GM18951 (cell line): ENCODE results near the gene COL4A1.

Experiments
- POLR2A ChIP-seq: IDR thresholded peaks from 4 replicates; pipeline ENCODE4 v1.6.1; 2011; ENCODE audit warnings: mild to moderate bottlenecking; ENCODE audit not compliant: insufficient read length, insufficient read depth; ENCODE audit errors: extremely low read depth
- in situ Hi-C: fragments of 300-500 bp; cut with MboI; formaldehyde crosslinking; loops from one replicate; pipeline ENCODE4 v1.12.0; 2022; ENCODE audit warnings: low sequenced_read_pairs, mixed read lengths, inconsistent platforms; ENCODE audit not compliant: unreplicated experiment

The COL4A1 gene

GRCh38 chr13:110129076-110129475 lies 177.9 kb downstream of the COL4A1 start:
- in situ Hi-C loops, result no loop called here
- no peak for TF ChIP-seq POLR2A

DNA sequence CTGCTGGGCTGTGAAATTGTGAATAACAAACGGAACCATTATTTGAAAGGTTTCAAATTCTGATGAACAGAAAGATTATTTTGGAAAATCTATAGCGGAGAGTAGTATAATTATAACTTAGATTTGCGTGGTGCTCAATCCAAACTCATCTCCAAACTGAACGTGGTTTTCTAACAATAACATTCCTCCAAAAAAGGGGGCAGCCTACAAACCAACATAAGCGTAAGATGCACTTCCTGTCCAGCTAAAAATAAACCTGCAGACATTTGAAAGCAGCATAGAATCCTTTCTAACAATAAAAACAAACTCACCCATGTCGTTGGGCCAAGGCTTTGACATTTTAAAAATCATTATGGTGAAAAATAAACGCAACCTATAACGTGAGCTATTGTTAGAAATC lies 178.4 kb downstream of the COL4A1 start:
- in situ Hi-C loops, result no loop called here
- no peak for TF ChIP-seq POLR2A

- no peak for TF ChIP-seq POLR2A
- in situ Hi-C loops, result no loop called here
Observed at GRCh38 chr13:110127986-110128511, 178.9 kb downstream of the COL4A1 start.

GRCh38 chr13:110126391-110126961 lies 180.5 kb downstream of the COL4A1 start:
- no peak for TF ChIP-seq POLR2A
- in situ Hi-C loops, result no loop called here

- in situ Hi-C loops, result no loop called here
- TF ChIP-seq POLR2A, result no peak
Observed at GRCh38 chr13:110125613-110126272, 181.2 kb downstream of the COL4A1 start.

GRCh38 chr13:110125157-110125556 lies 181.8 kb downstream of the COL4A1 start:
- in situ Hi-C loops, result no loop called here
- TF ChIP-seq POLR2A, result no peak

DNA sequence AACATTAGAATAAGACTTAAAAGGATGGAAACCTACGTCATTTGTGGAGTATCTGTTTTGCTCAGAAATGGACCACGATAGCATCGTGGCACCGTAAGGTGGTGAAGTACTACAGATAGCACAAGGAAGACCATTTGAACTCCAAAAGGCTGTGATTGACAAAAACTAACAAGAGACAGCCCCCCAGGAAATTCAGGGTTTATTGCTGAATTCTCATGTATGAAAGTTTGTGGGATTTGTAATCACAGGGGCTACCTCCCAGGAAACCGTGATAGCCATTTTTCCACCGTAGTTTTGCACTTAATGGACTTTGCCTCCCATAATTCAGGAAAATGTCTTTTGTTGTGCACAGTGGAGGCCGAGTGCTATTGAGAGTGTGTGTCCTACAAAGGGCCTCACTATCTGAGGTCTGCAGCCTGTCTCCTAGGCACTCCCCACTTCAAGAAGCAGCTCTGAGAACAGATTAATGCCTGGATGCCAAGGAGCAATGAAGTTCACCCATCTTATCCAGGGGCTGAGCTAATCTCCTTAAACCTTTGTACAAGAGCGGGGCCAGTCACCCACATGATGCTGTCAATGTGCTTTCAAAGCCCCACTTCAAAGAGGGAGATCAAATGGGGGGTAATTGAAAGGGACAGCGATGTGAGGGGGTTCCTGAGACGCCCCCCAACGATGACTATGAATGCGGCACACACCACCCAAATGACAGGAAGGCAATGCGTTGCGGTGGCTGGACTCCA lies 182.6 kb downstream of the COL4A1 start:
- in situ Hi-C loops, result loop anchor here (25.0 kb wide), 1 partner anchor 1162 kb away; no protein-coding TSS in a partner anchor

GRCh38 chr13:110123041-110123809 lies 183.7 kb downstream of the COL4A1 start:
- TF ChIP-seq POLR2A, result no peak
- in situ Hi-C loops, result loop anchor here (25.0 kb wide), 1 partner anchor 1161 kb away; no protein-coding TSS in a partner anchor

More for the DNA sequence above, 182.6 kb downstream of the COL4A1 start:
- TF ChIP-seq POLR2A, result no peak

DNA sequence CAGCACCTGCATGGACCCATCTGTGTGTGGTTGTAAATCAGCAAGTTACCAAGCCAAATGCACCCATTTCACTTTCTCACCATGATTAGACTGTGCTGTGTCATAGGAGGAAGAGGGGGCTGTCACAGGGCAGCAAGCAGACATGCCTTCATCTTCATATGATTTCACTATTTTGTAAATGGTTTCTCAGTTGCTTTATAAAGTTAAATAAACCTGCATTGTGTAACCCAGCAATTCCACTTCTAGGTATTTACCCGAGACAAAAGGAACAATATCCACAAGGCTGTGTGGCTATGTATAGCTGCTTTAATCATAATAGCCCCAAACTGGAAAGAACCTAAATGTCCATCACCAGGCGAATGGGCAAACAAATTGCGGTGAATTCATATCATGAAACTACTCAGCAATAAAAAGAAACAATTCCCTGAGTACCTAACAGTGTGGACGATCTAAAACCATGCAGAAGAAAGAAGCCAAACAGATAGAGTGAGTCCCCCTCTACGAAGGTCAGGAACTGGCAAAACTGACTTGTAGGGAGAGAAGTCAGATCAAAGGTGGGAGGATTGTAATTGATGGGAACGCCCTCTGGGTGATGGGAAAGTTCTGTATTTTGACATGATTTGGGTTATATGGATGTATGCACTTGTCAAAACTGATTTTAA lies 185.4 kb downstream of the COL4A1 start:
- no peak for TF ChIP-seq POLR2A
- in situ Hi-C loops, result loop anchor here (25.0 kb wide), 1 partner anchor 1159 kb away; no protein-coding TSS in a partner anchor

DNA sequence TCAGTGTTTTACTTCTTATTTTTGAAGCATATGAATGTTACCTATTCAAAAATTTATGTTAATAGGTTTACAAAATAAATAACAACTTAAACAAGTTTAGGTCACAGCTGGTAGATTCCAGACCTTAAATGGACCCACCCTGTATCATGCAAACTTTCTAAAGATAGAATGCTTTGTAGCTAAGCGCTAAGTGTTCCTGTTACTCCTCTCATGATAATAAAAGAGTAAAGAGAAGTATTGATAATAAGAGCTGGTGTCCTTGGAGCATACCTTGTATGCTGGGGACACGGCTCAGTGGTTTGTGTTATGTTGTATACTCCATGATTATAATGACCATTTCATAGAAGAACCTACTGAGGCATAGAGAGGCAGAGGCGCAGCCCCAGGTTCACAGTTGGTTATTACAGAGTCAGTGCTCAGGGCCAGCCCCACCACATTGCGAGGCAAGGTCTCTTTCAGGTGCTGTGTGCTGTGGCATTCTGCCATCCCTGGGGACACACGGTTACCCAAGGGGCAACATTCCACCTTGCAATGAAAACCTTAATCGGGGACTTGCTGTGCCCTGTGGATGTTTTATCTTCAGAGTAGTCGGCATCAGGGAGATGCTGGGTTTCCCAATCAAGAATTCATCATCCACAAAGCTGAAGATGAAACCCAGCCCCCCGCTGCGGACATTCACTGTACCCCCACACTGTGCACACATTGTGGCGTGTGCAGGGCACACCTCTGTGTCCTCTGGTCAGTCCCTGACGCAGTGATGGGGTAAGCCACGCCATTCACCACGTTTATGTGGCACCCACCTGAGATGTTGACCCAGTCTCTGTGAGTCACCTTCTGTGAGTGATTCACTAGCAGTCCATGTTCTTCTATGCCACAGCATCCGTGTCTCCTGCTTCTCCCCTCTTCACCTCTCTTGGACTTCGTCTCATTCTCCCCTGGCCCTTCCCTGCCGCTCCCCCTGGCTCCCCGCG lies 186.7 kb downstream of the COL4A1 start:
- in situ Hi-C loops, result loop anchor here (25.0 kb wide), 1 partner anchor 1158 kb away; no protein-coding TSS in a partner anchor
- no peak for TF ChIP-seq POLR2A

DNA sequence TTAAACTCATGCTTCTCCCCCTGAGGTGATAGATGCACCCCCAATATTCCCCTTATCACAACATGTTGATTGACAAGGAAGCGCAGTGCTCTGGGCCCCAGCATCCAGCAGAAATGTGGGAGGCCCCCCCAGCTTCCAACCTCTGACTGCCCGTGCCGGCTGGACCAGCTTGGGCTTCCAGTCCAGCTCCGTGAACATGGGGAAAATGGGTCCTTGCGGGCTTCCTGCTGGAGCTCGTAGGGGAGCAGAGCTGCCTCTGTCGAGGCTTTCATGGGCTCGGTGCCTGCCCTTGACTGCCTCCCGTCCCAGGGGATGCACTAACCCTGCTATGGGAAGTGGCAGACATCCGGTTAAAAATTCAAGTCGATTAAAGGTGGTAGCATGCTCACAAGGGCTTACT lies 188.9 kb downstream of the COL4A1 start:
- in situ Hi-C loops, result loop anchor here (25.0 kb wide), 1 partner anchor 1156 kb away; no protein-coding TSS in a partner anchor
- TF ChIP-seq POLR2A, result no peak
